Measurements from ENCODE around the gene IP6K2. TPM values are rescaled to one million over a fixed set of nuclear protein-coding genes. Genes with fewer than 3 reads are reported as not detected.

IP6K2 gene
- total and polyA plus RNA-seq, 2 of the 13 experiments (the other 11 are each of a cell fraction or from before 2014, with no cell fraction given), result 85.5 to 112 TPM

GRCh38 chr3:48689384-48689783, 27.6 kb downstream of the IP6K2 start:
- WGBS (ENCODE audit: low lambda C conversion rate), result 79% methylated on average over 5 of the region's 5 CpGs
- Histone ChIP-seq H3K4me1 (ENCODE audit: insufficient read depth, low read length) (peaks cover 10% of the 10 kb centered on the region), H3K9ac (ENCODE audit: insufficient read depth, low read depth, low read length) (no peak overlapping the region), H3K27me3 (ENCODE audit: control insufficient read depth in 1 of 2, insufficient read depth in 2 of 2, low read length in 2 of 2) (no peaks in the 10 kb centered on the region; a peak in 2 of 5 replicates), H3K9me3 (ENCODE audit: low read length) (no peaks in the 10 kb centered on the region), H3K36me3 (replicated peaks in 1 of 2; ENCODE audit: control insufficient read depth in 1 of 2, insufficient read depth in 2 of 2, low read length in 2 of 2) (peaks cover 26 to 64% of the 10 kb centered on the region in 2 experiments), H3K79me2 (ENCODE audit: insufficient read depth, low read length) (peaks cover 10% of the 10 kb centered on the region), H3K27ac (ENCODE audit: extremely low read length, insufficient read depth, low read length) (no peak overlapping the region), H3K4me2 (ENCODE audit: low read depth, low read length) (no peak overlapping the region), H3K4me3 (replicated peaks in 1 of 3; ENCODE audit: insufficient read depth in 1 of 3, low read depth in 2 of 3, low read length in 3 of 3) (no peak overlapping the region), H2AFZ (ENCODE audit: low read length) (no peak overlapping the region), H4K20me1 (ENCODE audit: insufficient read depth, low read length) (no peaks in the 10 kb centered on the region)
- intact Hi-C loops (cut with micrococcal nuclease; ENCODE audit: unreplicated experiment) (no loop called here), in situ Hi-C loops (cut with HindIII; ENCODE audit: extremely low pct_ligation_motif_present, low pct_unique_long_range_greater_than_20kb) (no loop called here)
- no peak for TF ChIP-seq SYNCRIP (IDR thresholded peaks at IDR 0.05; ENCODE audit: insufficient read depth, low read depth, low read length)
- no peak for TF ChIP-seq ZNF124 (CRISPR knock-in tag; IDR thresholded peaks at IDR 0.05)
- TF ChIP-seq, protein P1, sequence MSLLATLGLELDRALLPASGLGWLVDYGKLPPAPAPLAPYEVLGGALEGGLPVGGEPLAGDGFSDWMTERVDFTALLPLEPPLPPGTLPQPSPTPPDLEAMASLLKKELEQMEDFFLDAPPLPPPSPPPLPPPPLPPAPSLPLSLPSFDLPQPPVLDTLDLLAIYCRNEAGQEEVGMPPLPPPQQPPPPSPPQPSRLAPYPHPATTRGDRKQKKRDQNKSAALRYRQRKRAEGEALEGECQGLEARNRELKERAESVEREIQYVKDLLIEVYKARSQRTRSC (CRISPR knock-in tag; IDR thresholded peaks at IDR 0.05; ENCODE audit: low read depth), result no peak
- TF ChIP-seq ZNF816 (CRISPR knock-in tag; IDR thresholded peaks at IDR 0.05; ENCODE audit: borderline replicate concordance), result no peak
- TF ChIP-seq, protein P2, sequence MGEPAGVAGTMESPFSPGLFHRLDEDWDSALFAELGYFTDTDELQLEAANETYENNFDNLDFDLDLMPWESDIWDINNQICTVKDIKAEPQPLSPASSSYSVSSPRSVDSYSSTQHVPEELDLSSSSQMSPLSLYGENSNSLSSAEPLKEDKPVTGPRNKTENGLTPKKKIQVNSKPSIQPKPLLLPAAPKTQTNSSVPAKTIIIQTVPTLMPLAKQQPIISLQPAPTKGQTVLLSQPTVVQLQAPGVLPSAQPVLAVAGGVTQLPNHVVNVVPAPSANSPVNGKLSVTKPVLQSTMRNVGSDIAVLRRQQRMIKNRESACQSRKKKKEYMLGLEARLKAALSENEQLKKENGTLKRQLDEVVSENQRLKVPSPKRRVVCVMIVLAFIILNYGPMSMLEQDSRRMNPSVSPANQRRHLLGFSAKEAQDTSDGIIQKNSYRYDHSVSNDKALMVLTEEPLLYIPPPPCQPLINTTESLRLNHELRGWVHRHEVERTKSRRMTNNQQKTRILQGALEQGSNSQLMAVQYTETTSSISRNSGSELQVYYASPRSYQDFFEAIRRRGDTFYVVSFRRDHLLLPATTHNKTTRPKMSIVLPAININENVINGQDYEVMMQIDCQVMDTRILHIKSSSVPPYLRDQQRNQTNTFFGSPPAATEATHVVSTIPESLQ (CRISPR knock-in tag; conservative IDR thresholded peaks at IDR 0.05), result no peak
- TF ChIP-seq MED13 (CRISPR knock-in tag; IDR thresholded peaks at IDR 0.05), result no peak
- TF ChIP-seq SIN3A (IDR thresholded peaks at IDR 0.05; ENCODE audit: borderline replicate concordance, low read depth, low read length), result no peak
- no peak for TF ChIP-seq ZNF678 (CRISPR knock-in tag; IDR thresholded peaks at IDR 0.05)
- TF ChIP-seq ZNF572 (CRISPR knock-in tag; IDR thresholded peaks at IDR 0.05), result no peak
- TF ChIP-seq, protein P3, sequence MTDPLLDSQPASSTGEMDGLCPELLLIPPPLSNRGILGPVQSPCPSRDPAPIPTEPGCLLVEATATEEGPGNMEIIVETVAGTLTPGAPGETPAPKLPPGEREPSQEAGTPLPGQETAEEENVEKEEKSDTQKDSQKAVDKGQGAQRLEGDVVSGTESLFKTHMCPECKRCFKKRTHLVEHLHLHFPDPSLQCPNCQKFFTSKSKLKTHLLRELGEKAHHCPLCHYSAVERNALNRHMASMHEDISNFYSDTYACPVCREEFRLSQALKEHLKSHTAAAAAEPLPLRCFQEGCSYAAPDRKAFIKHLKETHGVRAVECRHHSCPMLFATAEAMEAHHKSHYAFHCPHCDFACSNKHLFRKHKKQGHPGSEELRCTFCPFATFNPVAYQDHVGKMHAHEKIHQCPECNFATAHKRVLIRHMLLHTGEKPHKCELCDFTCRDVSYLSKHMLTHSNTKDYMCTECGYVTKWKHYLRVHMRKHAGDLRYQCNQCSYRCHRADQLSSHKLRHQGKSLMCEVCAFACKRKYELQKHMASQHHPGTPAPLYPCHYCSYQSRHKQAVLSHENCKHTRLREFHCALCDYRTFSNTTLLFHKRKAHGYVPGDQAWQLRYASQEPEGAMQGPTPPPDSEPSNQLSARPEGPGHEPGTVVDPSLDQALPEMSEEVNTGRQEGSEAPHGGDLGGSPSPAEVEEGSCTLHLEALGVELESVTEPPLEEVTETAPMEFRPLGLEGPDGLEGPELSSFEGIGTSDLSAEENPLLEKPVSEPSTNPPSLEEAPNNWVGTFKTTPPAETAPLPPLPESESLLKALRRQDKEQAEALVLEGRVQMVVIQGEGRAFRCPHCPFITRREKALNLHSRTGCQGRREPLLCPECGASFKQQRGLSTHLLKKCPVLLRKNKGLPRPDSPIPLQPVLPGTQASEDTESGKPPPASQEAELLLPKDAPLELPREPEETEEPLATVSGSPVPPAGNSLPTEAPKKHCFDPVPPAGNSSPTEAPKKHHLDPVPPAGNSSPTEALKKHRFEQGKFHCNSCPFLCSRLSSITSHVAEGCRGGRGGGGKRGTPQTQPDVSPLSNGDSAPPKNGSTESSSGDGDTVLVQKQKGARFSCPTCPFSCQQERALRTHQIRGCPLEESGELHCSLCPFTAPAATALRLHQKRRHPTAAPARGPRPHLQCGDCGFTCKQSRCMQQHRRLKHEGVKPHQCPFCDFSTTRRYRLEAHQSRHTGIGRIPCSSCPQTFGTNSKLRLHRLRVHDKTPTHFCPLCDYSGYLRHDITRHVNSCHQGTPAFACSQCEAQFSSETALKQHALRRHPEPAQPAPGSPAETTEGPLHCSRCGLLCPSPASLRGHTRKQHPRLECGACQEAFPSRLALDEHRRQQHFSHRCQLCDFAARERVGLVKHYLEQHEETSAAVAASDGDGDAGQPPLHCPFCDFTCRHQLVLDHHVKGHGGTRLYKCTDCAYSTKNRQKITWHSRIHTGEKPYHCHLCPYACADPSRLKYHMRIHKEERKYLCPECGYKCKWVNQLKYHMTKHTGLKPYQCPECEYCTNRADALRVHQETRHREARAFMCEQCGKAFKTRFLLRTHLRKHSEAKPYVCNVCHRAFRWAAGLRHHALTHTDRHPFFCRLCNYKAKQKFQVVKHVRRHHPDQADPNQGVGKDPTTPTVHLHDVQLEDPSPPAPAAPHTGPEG (CRISPR knock-in tag; IDR thresholded peaks at IDR 0.05), result no peak
- TF ChIP-seq ZNF253 (CRISPR knock-in tag; IDR thresholded peaks at IDR 0.05; ENCODE audit: borderline replicate concordance), result no peak
- TF ChIP-seq GFI1 (CRISPR knock-in tag; IDR thresholded peaks at IDR 0.05; ENCODE audit: borderline replicate concordance), result no peak
- TF ChIP-seq, protein P4, sequence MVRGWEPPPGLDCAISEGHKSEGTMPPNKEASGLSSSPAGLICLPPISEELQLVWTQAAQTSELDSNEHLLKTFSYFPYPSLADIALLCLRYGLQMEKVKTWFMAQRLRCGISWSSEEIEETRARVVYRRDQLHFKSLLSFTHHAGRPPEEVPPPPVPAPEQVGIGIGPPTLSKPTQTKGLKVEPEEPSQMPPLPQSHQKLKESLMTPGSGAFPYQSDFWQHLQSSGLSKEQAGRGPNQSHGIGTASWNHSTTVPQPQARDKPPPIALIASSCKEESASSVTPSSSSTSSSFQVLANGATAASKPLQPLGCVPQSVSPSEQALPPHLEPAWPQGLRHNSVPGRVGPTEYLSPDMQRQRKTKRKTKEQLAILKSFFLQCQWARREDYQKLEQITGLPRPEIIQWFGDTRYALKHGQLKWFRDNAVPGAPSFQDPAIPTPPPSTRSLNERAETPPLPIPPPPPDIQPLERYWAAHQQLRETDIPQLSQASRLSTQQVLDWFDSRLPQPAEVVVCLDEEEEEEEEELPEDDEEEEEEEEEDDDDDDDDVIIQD (CRISPR knock-in tag; IDR thresholded peaks at IDR 0.05; ENCODE audit: low read depth), result no peak
- no peak for TF ChIP-seq JDP2 (CRISPR knock-in tag; IDR thresholded peaks at IDR 0.05; ENCODE audit: borderline replicate concordance)
- ChIA-PET POLR2A (no interaction called here), CTCF (ENCODE audit: low intra/inter-chr PET ratio, low total read pairs) (no interaction called here)
- FAIRE-seq (no peak), ATAC-seq (no peak), DNase-seq (ENCODE audit: low spot score) (no peak)
- no TSS peak for BruUV-seq (replicated peaks)

Measured in HepG2 (cell line).